ENCODE measurements around the gene NCAPH2. TPM values are rescaled to one million over a fixed set of nuclear protein-coding genes. Genes with fewer than 3 reads are reported as not detected.

Gene NCAPH2
- polyA plus RNA-seq, 1 donor from 2014 or later: 39.4 TPM

DNA sequence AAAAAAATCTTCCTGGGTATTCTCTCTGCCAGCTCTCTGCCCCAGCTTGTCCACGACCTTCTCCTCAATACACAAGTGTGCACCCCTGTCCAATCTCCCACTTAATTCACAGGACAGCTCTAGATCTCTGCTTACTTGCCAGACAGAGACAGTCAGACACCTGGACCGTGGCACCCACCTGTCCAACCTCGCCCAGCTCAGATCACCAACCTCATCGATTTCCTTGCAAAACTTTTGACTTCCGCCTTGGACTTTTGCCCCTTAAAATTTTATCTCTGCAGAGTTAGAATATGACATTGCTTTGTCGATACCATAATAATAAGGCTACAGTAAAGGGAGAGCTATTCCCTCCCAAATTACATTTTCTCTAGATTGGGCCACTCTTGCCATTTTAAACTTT lies 10.9 kb upstream of the NCAPH2 start:
- H3K4me1 Mint-ChIP-seq: peaks cover 2 to 6% (median 3%) of the 10 kb centered on the region in 3 donors
- H3K36me3 Mint-ChIP-seq: no peaks in the 10 kb centered on the region
- H3K27ac Mint-ChIP-seq: no peak overlapping the region
- no peak overlapping the region for H3K4me3 Mint-ChIP-seq
- no peaks in the 10 kb centered on the region for H3K27me3 Mint-ChIP-seq
- H3K9me3 Mint-ChIP-seq: no peaks in the 10 kb centered on the region

DNA sequence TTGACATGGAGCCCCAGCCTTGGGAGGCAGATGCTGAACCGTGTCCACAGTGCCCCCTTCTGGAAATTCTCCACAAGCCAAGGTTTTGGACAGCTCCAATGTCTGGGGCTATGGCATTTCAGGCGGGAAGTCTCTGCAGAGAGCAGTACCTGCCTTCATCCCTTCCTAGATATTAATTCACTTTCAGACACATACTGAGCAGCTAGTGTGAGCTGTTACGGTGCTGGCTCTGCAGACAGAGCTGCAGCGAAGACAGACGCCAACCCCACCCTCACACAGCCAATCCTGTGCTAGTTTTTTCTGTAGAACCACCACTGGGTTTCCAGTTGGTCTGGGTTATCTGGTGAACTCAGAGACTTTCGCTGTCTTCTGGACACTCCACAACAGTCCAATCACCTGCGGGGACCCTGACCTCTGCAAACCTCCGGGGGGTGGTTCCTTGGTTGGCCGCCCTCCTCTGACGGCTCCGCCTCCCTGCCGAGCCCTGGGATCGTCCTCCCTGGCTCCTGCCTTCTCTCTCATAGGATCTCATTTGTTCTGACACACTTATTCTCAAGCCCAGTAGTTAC lies 9.6 kb upstream of the NCAPH2 start:
- H3K4me1 Mint-ChIP-seq: peaks cover 3 to 6% (median 3%) of the 10 kb centered on the region in 3 donors
- H3K9me3 Mint-ChIP-seq: no peaks in the 10 kb centered on the region
- H3K27me3 Mint-ChIP-seq: no peaks in the 10 kb centered on the region
- H3K4me3 Mint-ChIP-seq: peak overlapping the region in 2 of 4 donors; percentile 37 to 70
- H3K27ac Mint-ChIP-seq: no peak overlapping the region
- no peaks in the 10 kb centered on the region for H3K36me3 Mint-ChIP-seq

DNA sequence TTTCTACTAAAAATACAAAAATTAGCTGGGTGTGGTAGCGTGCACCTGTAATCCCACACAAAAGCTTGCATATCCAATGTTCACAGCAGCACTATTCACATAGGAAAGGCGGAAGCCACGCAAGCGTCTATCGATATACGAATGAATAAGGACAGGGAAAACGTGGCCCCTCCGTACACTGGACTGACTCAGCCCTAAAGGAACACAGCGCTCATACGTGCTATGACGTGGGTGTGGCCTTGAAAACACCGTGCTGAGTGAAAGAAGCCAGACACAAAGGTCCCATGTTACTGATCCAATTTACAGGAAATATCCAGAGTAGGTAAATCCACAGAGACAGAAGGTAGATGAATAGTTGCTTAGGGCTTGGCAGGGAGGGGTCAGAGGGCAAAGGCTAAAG lies 7.6 kb upstream of the NCAPH2 start:
- H3K27me3 Mint-ChIP-seq: no peaks in the 10 kb centered on the region
- peaks cover 3 to 6% (median 3%) of the 10 kb centered on the region in 3 donors for H3K4me1 Mint-ChIP-seq
- peak overlapping the region in 1 of 3 donors; percentile 47 for H3K27ac Mint-ChIP-seq
- no peaks in the 10 kb centered on the region for H3K9me3 Mint-ChIP-seq
- H3K36me3 Mint-ChIP-seq: no peaks in the 10 kb centered on the region
- no peak overlapping the region for H3K4me3 Mint-ChIP-seq

DNA sequence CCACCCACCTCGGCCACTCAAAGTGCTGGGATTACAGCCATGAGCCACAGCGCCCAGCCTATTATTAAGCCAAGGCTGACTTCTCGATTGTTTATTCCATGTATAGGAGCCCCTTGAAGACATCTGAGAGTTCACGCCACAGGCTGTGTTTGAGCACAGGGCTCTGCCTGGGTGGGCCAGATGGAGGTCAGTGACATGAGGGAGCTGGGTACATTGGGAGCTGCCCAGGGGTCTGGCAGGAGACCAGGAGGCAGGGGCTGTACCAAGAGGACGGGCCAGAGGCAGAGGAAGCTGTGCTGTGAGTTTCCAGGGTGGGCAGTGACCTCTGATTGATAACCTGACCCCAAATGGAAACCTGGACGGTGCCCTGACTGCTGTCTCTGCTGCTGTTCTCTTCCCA lies 5.9 kb upstream of the NCAPH2 start:
- H3K36me3 Mint-ChIP-seq: no peaks in the 10 kb centered on the region
- H3K27me3 Mint-ChIP-seq: no peaks in the 10 kb centered on the region
- no peak overlapping the region for H3K27ac Mint-ChIP-seq
- H3K4me1 Mint-ChIP-seq: peaks cover 3 to 6% (median 3%) of the 10 kb centered on the region in 3 donors
- no peak overlapping the region for H3K4me3 Mint-ChIP-seq
- H3K9me3 Mint-ChIP-seq: no peaks in the 10 kb centered on the region

DNA sequence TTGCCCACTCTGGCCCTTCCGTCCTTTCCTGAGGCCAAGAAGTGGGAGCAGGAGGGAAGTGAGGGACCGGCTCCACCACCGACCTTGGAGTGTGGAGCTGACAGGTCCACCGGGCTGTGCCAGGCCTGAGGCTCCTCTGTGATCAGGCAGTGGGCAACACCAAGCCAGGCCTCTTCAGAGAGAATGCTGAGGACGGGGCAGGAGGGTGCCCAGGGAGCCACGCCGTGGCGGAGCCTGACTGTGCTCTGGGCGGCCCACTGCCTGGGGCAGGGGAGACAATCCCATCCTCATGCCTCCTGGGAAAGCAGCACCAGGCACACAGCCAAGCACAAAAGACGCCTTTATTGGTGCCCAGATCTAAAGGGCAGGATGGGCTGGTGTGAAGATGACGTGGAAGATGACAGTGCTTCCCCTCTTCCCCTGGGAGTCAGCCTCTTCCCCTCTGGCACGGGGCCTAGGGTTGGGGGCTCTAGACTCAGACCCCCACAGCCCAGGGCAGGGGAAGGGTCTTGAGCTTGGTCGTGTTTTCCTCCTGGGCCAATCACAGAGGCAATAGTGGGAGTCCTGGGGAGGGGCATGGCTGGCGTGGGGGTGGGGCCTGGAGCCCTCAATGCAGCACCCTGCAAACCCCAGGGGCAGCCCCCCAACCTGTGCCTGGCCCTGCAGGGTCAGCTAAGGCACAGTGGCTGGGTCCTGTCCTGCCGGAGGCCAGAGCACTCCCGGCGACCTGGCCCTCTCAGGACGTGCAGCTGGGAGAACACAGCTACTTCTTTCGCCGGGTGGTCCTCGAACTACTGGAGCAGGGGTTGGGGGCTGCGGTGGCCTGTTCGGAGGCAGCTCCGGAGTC lies 5.2 kb upstream of the NCAPH2 start:
- Mint-ChIP-seq H3K36me3 (no peaks in the 10 kb centered on the region), H3K4me1 (peaks cover 3 to 6% (median 5%) of the 10 kb centered on the region in 3 donors), H3K4me3 (peak overlapping the region in 1 of 4 donors; percentile 38), H3K27ac (no peak overlapping the region), H3K27me3 (no peaks in the 10 kb centered on the region), H3K9me3 (no peaks in the 10 kb centered on the region)

DNA sequence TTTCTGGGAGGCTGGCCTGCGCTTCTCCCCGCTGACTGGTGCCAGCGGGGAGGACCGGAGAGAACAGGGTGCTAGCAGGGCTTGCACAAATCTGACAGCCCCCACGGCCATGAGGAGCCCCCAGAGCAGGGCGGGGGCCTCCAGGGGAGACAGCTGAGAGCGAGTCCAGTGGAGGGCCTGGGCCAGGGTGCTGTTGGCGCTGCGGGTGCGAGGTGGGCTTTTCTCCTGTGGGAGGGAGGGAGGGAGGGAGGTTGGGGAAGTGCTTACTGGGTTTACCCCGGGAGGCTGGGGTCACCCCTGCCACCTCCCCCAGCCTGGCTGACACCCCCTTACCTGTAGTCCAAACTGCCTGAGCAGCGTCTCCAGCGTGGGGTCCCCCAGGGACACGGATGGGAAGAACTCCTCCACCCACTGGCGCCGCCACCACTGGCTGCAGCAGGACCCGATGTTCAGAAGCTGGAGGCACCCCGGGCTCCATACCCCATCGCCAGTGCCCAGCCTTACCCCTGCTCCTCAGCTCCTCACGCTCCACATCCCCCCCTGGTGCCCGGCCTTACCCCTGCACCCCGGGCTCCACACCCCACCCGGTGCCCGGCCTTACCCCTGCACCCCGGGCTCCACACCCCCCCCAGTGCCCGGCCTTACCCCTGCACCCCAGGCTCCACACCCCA lies 4.4 kb upstream of the NCAPH2 start:
- H3K36me3 Mint-ChIP-seq: no peaks in the 10 kb centered on the region
- H3K9me3 Mint-ChIP-seq: no peaks in the 10 kb centered on the region
- no peak overlapping the region for H3K4me3 Mint-ChIP-seq
- peaks cover 1 to 6% (median 4%) of the 10 kb centered on the region in 3 donors for H3K4me1 Mint-ChIP-seq
- no peak overlapping the region for H3K27ac Mint-ChIP-seq
- no peaks in the 10 kb centered on the region for H3K27me3 Mint-ChIP-seq

DNA sequence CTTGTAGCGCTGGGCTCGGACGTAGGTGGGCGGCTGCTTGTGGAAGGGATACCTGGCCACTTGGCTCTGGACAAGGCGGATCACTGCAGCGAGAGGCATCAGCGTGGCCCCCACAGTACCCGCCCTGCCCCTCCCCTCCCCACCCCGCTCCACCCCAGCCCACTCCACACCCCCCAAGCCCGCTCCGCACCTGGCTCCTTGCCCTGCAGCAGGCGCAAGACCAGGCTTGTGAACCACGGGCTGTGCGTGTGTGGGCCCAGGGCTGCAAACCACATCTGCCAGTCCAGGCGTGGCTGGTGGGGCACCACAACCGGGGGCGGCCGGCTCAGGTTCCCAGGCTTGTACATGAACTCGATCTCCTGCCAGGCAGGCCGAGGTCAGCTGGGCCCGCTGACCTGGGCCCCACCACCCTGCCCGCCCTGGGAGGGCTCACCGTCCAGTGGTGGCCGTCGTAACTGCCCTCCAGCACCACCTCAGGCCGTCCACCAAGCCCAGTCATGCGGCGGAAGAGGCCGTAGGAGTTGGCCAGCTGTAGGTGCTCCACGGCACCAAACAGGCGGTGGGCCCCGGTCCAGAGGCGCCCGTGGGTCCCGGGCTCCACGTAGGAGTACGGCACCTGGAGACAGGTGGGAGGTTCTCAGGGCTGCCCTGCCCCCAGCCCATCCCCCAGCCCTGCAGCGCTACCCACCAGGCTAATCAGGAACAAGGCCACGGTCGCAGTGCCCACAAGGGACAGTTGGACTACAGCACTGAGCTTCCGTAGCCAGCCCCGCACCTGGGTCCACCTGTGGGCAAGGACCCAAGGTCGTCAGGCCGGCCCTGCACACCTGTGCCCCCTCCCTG lies 3.4 kb upstream of the NCAPH2 start:
- no peak overlapping the region for H3K4me3 Mint-ChIP-seq

DNA sequence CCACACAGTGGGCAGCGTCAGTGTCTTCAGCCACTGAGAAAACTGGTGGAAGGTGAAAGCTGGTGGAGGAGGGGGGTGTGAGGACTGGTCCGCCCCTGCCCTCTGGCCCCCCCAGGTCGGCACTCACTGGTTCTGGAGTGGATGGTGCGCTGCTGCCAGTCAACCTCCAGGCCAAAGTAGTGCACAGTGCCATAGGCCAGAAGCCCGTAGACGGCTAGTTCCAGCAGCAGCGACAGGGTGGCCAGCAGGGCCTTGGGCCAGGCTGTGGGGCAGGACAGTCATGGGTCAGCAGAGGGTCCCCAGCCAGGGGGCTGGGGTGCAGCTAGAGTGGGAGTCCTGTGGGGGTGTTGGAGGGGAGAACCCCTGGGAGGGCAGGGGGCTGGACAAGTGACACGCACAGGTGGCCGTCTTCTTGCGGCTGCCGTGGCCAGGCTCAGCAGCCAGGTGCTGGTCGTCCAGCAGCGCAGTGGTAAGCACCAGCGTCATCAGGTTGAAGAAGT lies 2.7 kb upstream of the NCAPH2 start:
- Mint-ChIP-seq H3K4me3 (peak overlapping the region in 2 of 4 donors; percentile 29 to 32), H3K27ac (no peak overlapping the region), H3K9me3 (no peaks in the 10 kb centered on the region), H3K27me3 (no peaks in the 10 kb centered on the region), H3K4me1 (peaks cover 9 to 14% (median 11%) of the 10 kb centered on the region in 3 donors), H3K36me3 (no peaks in the 10 kb centered on the region)

More for the DNA sequence above, 3.4 kb upstream of the NCAPH2 start:
- Mint-ChIP-seq H3K9me3 (no peaks in the 10 kb centered on the region), H3K4me1 (peaks cover 8 to 13% (median 10%) of the 10 kb centered on the region in 3 donors), H3K27ac (no peak overlapping the region), H3K27me3 (no peaks in the 10 kb centered on the region), H3K36me3 (no peaks in the 10 kb centered on the region)

DNA sequence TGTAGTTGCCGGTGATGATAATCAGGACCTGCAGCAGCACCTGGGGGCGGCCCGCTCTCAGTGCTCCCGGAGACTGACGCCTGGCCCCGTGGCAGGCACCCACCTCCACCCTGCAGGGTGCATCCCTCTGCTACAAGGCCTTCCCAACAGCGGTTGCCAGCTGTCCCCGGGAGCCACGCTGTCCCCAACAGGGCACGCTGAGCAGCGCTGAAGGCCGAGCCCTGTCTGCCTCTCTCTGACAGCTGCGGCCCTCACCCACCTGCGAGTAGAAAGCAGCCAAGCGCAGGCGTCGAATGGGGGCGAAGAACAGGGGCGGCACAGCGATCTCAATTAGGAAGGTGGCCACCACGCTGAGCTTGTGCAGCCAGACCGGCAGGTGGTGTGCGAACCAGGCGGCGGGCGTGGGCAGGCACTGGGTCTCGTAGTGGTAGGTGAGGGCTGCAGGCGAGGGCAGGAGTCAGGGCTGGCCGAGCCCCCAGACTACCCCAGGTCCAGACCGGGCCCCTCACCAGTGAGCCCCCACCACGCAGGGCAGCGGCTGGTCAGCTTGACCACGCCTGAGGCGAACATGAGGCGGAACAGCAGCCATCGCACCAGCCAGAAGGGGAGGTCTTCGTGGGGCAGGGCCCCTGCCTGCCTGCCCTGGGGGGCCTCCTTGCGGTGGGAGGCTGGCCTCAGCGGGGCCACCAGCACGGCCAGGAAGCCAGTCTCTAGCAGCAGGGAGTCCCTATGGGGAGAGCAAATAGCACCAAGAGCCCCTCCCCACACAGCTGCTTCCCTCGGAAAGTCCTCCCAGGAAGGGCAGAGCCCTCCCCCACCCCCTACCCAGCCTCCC lies 2.0 kb upstream of the NCAPH2 start:
- no peaks in the 10 kb centered on the region for H3K9me3 Mint-ChIP-seq
- no peak overlapping the region for H3K27ac Mint-ChIP-seq
- no peaks in the 10 kb centered on the region for H3K27me3 Mint-ChIP-seq
- no peaks in the 10 kb centered on the region for H3K36me3 Mint-ChIP-seq
- peak overlapping the region in 2 of 4 donors; percentile 28 to 29 for H3K4me3 Mint-ChIP-seq
- H3K4me1 Mint-ChIP-seq: peaks cover 9 to 14% (median 11%) of the 10 kb centered on the region in 3 donors

DNA sequence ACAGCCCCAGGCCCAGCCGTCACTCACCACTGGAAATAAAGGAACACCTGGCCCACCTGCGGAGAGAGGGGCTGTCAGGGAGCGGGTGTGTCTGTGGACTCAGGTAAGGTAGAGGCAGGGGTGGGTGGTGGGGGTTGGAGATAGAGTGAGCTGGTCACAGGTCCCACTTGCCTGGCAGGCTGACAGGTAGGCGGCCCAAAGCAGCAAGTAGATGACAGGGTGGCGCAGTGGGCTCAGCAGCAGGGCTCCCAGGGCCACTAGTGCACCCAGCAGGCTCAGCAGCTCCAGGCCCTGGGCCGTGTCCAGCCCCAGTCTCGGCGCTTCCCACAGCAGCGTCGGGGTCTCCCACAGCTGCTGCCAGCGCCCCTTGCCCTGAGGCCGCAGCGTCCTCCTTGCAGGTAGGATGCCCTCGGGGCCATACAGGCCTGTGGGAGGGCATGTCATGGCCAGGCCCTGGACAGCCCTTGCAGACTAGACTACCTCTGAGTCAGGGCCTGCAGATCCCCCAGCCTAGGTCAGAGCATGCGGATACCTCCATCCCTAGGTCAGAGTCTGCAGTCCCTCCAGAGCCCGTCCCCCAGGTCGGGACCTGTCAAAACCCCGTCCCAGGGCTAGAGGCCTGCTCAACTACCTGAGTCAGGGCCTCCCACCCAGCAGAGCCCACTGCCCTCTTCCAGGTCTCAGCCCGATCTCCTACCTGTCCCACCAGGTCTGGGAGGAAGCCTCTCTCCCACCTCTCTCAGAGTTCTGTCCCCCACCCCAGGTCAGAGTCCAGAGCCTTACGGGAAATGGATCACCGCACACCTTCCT lies 1.2 kb upstream of the NCAPH2 start:
- no peaks in the 10 kb centered on the region for H3K27me3 Mint-ChIP-seq
- peak overlapping the region; percentile 94 to 98 (median 96) for H3K4me3 Mint-ChIP-seq
- peaks cover 9 to 14% (median 11%) of the 10 kb centered on the region in 3 donors for H3K4me1 Mint-ChIP-seq
- no peaks in the 10 kb centered on the region for H3K9me3 Mint-ChIP-seq
- no peaks in the 10 kb centered on the region for H3K36me3 Mint-ChIP-seq
- H3K27ac Mint-ChIP-seq: peak overlapping the region; percentile 92 to 94 (median 93)

DNA sequence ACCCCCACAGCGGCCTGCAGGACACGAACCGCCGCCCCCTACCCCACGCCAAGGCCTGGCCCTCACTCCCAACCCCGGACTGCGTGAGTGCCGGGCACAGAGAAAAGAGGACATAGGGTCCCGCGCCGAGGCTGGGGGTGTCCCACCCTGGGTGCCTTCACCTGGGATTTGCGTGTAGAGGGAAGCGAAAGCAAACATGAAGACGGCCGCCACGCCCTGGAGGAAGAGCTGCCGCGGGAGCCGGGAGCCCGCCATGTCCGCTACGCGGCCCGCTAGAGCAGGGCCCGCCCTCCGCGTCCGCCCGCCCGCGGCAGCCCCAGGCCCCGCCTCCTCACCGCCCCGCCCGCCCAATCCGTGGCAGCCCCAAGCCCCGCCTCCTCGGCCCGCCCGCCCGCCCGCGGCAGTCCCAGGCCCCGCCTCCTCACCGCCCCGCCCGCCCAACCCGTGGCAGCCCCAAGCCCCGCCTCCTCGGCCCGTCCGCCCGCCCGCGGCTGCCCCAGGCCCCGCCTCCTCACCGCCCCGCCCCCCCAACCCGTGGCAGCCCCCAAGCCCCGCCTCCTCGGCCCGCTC lies 518 bp upstream of the NCAPH2 start, which contains the start of gene LMF2:
Gene LMF2, minus strand, starts transcription at position 282 of the 570 bp plus-strand sequence. Its CDS starts 27 bp downstream, at position 255.
- H3K27ac Mint-ChIP-seq: peak within 1 kb of the TSS; percentile 94 to 98 (median 97)
- no peaks in the 10 kb centered on the region for H3K27me3 Mint-ChIP-seq
- no peaks in the 10 kb centered on the region for H3K9me3 Mint-ChIP-seq
- peaks cover 9 to 14% (median 10%) of the 10 kb centered on the region in 3 donors for H3K4me1 Mint-ChIP-seq
- H3K36me3 Mint-ChIP-seq: no peaks in the 10 kb centered on the region
- peak within 1 kb of the TSS; percentile 94 to 99 (median 96) for H3K4me3 Mint-ChIP-seq

DNA sequence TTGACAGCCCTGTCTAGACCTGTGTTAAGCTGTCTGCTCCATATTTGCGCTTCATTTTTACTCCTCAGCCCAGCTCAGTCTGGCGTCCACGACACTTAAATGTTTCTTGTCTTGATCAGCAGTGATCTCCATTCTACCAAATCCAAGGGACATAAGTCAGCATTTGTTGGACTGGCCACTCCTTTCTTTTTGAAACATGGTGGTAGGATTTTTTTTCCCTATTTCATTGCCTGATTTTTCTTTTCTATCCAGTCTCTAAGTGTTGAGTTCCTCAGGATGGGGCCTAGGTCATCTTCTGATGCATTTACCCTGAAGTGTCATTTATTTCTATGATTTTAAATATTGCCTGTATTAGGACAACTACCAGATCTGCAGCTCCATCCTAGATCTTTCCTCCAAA lies 873 bp downstream of the NCAPH2 start:
- Mint-ChIP-seq H3K9me3 (no peaks in the 10 kb centered on the region), H3K4me3 (peak overlapping the region; percentile 90 to 99 (median 95)), H3K27me3 (no peaks in the 10 kb centered on the region), H3K36me3 (no peaks in the 10 kb centered on the region), H3K4me1 (peaks cover 9 to 14% (median 11%) of the 10 kb centered on the region in 3 donors), H3K27ac (peak overlapping the region; percentile 84 to 98 (median 97))

DNA sequence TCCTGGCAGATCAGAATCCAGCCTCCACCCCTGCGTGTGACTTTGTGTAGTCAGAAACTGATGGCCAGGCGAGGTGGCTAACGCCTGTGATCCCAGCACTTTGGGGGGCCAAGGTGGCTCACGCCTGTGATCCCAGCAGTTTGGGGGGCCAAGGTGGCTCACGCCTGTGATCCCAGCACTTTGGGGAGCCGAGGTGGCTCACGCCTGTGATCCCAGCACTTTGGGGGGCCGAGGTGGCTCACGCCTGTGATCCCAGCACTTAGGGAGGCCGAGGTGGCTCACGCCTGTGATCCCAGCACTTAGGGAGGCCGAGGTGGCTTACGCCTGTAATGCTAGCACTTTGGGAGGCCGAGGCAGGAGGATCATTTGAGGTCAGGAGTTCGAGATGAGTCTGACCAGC lies 5.2 kb downstream of the NCAPH2 start:
- Mint-ChIP-seq H3K4me3 (no peak overlapping the region), H3K9me3 (no peaks in the 10 kb centered on the region), H3K27me3 (no peaks in the 10 kb centered on the region), H3K27ac (peak overlapping the region in 2 of 3 donors; percentile 16 to 46), H3K36me3 (no peaks in the 10 kb centered on the region), H3K4me1 (peaks cover 9 to 14% (median 11%) of the 10 kb centered on the region in 3 donors)
